Fibroblast of villous mesenchyme (primary cell): Measurements from ENCODE around the gene ISG15. TPM values are rescaled to one million over a fixed set of nuclear protein-coding genes. Genes with fewer than 3 reads are reported as not detected.

Experiments
- DNase-seq: peaks from one replicate; pipeline ENCODE4 v3.0.0-alpha.2; 2010; ENCODE audit warnings: low read depth
- H3K4me3 ChIP-seq: 2 replicates; pipeline ENCODE4 v1.5.1; 2011; ENCODE audit warnings: low read depth, mild to moderate bottlenecking, low read length
- total RNA-seq: library from RNA; depleted of rRNA; stranded (reverse); fragments of >200 nt; gene quantifications from 2 replicates; pipeline ENCODE4 v1.2.3, GENCODE V29; 2012
- TF ChIP-seq, protein P1 (sequence below): IDR thresholded peaks from 2 replicates; pipeline ENCODE4 v1.5.1; 2012; ENCODE audit warnings: low read depth, mild to moderate bottlenecking, low read length; ENCODE audit not compliant: insufficient read depth

Gene ISG15
- total RNA-seq, 1 donor, result 137 TPM

DNA sequence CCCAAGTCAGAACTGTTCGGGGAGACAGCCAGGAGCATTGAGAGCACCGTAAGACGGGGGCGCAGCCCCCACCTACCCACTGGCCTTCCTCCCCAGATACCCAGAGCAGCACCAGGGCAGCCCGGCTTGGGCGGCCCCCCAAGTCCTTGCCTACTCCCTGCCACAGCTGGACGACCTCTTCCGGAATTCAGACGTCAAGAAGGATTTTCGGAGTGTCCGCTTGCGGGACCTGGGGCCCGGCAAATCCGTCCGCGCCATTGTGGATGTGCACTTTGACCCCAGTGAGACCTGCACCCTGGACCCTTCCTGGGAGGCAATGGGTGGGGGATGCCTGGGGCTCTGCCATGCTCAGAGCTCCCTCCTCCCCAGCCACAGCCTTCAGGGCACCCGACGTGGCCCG, 34.1 kb downstream of the ISG15 start:
- no peak for DNase-seq
- TF ChIP-seq, protein P1, sequence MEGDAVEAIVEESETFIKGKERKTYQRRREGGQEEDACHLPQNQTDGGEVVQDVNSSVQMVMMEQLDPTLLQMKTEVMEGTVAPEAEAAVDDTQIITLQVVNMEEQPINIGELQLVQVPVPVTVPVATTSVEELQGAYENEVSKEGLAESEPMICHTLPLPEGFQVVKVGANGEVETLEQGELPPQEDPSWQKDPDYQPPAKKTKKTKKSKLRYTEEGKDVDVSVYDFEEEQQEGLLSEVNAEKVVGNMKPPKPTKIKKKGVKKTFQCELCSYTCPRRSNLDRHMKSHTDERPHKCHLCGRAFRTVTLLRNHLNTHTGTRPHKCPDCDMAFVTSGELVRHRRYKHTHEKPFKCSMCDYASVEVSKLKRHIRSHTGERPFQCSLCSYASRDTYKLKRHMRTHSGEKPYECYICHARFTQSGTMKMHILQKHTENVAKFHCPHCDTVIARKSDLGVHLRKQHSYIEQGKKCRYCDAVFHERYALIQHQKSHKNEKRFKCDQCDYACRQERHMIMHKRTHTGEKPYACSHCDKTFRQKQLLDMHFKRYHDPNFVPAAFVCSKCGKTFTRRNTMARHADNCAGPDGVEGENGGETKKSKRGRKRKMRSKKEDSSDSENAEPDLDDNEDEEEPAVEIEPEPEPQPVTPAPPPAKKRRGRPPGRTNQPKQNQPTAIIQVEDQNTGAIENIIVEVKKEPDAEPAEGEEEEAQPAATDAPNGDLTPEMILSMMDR, result no peak
- no peak overlapping the region for H3K4me3 ChIP-seq

DNA sequence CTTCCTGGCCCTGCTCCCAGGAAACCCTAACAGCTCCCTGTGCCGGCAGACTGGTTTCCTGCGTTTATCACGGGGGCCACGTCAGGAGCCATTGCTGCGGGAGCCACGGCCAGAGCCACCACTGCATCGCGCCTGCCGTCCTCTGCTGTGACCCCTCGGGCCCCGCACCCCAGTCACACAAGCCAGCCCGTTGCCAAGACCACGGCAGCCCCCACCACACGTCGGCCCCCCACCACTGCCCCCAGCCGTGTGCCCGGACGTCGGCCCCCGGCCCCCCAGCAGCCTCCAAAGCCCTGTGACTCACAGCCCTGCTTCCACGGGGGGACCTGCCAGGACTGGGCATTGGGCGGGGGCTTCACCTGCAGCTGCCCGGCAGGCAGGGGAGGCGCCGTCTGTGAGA, 34.7 kb downstream of the ISG15 start:
- TF ChIP-seq, protein P1, result no peak
- H3K4me3 ChIP-seq, result no peak overlapping the region
- DNase-seq, result no peak

DNA sequence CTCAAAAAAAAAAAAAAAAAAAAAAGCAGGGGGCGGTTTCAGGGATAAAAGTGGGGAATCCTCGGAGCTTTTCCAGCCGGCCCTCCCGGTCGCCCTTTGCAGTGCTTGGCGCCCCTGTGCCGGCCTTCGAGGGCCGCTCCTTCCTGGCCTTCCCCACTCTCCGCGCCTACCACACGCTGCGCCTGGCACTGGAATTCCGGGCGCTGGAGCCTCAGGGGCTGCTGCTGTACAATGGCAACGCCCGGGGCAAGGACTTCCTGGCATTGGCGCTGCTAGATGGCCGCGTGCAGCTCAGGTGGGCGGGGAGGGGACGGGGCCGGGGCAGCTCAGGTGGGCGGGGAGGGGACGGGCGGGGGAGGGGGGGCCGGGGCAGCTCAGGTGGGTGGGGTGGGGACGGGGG, 35.5 kb downstream of the ISG15 start:
- no peak for DNase-seq
- TF ChIP-seq, protein P1, result no peak
- H3K4me3 ChIP-seq, result no peak overlapping the region

DNA sequence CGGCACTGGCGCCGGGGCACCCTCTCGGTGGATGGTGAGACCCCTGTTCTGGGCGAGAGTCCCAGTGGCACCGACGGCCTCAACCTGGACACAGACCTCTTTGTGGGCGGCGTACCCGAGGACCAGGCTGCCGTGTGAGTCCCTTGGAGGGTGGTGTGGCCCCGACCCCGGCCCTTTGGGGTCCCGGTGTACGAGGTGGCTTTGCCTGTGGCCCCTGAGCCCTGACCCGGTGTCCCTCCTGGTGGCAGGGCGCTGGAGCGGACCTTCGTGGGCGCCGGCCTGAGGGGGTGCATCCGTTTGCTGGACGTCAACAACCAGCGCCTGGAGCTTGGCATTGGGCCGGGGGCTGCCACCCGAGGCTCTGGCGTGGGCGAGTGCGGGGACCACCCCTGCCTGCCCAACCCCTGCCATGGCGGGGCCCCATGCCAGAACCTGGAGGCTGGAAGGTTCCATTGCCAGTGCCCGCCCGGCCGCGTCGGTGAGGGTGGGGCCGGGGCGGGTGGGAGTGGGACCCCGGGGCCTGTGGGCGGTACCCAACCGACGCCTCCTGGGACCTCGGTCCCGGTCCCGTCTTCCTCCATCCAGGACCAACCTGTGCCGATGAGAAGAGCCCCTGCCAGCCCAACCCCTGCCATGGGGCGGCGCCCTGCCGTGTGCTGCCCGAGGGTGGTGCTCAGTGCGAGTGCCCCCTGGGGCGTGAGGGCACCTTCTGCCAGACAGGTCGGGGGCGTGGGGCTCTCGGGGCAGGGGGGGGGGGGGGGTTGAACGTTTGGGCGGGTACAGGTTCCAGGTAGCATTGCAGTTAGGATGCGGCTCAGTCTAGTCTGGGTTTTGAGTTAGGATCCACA, 36.2 kb downstream of the ISG15 start:
- H3K4me3 ChIP-seq, result no peak overlapping the region
- no peak for DNase-seq
- TF ChIP-seq, protein P1, result no peak

DNA sequence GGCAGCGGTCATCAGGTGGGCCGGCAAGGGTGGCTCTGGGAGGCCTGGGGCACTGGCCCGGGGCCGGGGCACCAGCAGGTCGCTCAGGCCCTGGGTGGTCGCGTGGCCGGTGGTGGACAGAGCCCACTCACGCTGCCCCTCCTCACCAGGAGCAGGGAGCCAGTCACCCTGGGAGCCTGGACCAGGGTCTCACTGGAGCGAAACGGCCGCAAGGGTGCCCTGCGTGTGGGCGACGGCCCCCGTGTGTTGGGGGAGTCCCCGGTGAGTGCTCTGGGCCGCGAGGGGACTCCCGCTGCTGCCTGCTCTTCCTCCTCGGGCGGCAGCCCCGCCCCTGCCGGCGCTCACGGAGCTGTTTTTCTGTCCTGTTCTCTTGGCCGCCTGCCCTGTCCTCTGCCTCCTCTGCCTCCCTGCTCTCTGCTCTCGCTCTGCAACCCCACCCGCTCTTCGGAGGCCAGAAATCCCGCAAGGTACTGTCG, 37.3 kb downstream of the ISG15 start:
- TF ChIP-seq, protein P1, result no peak

DNA sequence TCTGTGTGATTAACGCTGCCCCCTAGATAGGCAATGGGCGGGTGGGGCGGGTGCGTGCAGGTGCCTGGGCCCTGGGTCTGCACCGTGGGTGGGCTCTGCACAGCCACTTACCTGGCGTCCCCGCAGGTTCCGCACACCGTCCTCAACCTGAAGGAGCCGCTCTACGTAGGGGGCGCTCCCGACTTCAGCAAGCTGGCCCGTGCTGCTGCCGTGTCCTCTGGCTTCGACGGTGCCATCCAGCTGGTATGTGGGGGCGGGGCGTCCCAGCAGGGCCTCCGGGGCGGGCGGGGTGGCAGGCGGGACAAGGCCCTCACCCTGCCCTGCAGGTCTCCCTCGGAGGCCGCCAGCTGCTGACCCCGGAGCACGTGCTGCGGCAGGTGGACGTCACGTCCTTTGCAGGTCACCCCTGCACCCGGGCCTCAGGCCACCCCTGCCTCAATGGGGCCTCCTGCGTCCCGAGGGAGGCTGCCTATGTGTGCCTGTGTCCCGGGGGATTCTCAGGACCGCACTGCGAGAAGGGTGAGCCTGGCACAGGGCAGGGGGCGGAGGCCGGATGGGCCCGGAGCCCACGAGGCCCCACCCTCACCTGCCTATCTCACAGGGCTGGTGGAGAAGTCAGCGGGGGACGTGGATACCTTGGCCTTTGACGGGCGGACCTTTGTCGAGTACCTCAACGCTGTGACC, 38.0 kb downstream of the ISG15 start:
- TF ChIP-seq, protein P1, result no peak
- no peak overlapping the region for H3K4me3 ChIP-seq
- DNase-seq, result no peak

More for the DNA sequence above, 37.3 kb downstream of the ISG15 start:
- no peak overlapping the region for H3K4me3 ChIP-seq
- no peak for DNase-seq
